Endothelial cell (in vitro differentiated cells): Measurements from ENCODE around the gene APOL2. TPM values are rescaled to one million over a fixed set of nuclear protein-coding genes. Genes with fewer than 3 reads are reported as not detected.
"Not testable (repeated sequence)": the region's sequence is repeated elsewhere in the genome, so short reads cannot be mapped to it uniquely, and the experiment has no call there.

Experiments used
- DNase-seq: peaks from one replicate; pipeline ENCODE4 v3.0.0; 2021; ENCODE audit warnings: low spot score
- H3K27ac Mint-ChIP-seq: one replicate; pipeline ENCODE4 v1.8.0; 2021; ENCODE audit warnings: mixed read lengths, inconsistent platforms; ENCODE audit not compliant: unreplicated experiment
- H3K27me3 Mint-ChIP-seq: one replicate; pipeline ENCODE4 v1.8.0; 2021; ENCODE audit warnings: mild to moderate bottlenecking, moderate library complexity, mixed read lengths, inconsistent platforms; ENCODE audit not compliant: unreplicated experiment
- H3K36me3 Mint-ChIP-seq: one replicate; pipeline ENCODE4 v1.8.0; 2021; ENCODE audit warnings: mild to moderate bottlenecking, low read depth, mixed read lengths, inconsistent platforms; ENCODE audit not compliant: unreplicated experiment
- H3K4me1 Mint-ChIP-seq: one replicate; pipeline ENCODE4 v1.8.0; 2021; ENCODE audit warnings: mild to moderate bottlenecking, mixed read lengths, inconsistent platforms; ENCODE audit not compliant: unreplicated experiment
- H3K4me3 Mint-ChIP-seq: one replicate; pipeline ENCODE4 v1.8.0; 2021; ENCODE audit warnings: mild to moderate bottlenecking, mixed read lengths, inconsistent platforms; ENCODE audit not compliant: unreplicated experiment
- H3K9me3 Mint-ChIP-seq: one replicate; pipeline ENCODE4 v1.8.0; 2021; ENCODE audit warnings: mixed read lengths, inconsistent platforms; ENCODE audit not compliant: unreplicated experiment
- total RNA-seq: library from RNA; stranded (reverse); fragmentation: NEBNext Ultra II Directional; extraction: Animal tissue kit (Norgen Biotek cat#: 25700); gene quantifications from one replicate; pipeline ENCODE4 v1.2.1, GENCODE V29; 2021; ENCODE audit not compliant: unreplicated experiment
- TF ChIP-seq, protein P1 (sequence below): fragments of 200-600 bp; sonication (generic); IDR thresholded peaks from one replicate; pipeline ENCODE4 v1.5.0; 2021; ENCODE audit warnings: antibody characterized with exemption; ENCODE audit not compliant: unreplicated experiment

The APOL2 gene
- total RNA-seq, 1 donor from 2014 or later: 55.3 TPM

DNA sequence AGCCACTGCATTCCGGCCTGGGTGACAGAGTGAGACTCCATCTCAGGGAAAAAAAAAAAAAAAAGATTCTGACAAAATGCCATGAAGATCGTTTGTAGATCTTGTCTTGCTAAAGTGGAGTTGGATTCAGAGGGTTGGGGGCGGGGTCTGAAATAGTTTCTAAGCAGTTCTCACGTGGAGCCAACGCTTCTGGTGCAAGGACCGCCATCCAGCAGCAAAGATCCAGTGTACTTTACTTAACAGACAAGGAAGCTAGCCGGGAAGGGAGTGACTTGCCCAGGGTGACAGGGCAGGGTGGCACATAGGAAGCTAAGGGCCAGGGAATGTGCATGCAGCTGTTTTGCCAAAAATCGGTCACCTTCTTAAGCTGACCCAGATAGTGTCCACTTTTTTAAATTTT, 41.1 kb upstream of the APOL2 start:
- no peak for DNase-seq
- TF ChIP-seq, protein P1, sequence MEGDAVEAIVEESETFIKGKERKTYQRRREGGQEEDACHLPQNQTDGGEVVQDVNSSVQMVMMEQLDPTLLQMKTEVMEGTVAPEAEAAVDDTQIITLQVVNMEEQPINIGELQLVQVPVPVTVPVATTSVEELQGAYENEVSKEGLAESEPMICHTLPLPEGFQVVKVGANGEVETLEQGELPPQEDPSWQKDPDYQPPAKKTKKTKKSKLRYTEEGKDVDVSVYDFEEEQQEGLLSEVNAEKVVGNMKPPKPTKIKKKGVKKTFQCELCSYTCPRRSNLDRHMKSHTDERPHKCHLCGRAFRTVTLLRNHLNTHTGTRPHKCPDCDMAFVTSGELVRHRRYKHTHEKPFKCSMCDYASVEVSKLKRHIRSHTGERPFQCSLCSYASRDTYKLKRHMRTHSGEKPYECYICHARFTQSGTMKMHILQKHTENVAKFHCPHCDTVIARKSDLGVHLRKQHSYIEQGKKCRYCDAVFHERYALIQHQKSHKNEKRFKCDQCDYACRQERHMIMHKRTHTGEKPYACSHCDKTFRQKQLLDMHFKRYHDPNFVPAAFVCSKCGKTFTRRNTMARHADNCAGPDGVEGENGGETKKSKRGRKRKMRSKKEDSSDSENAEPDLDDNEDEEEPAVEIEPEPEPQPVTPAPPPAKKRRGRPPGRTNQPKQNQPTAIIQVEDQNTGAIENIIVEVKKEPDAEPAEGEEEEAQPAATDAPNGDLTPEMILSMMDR: no peak
- peaks cover 18% of the 10 kb centered on the region for H3K4me1 Mint-ChIP-seq
- no peaks in the 10 kb centered on the region for H3K9me3 Mint-ChIP-seq
- peaks cover 35% of the 10 kb centered on the region for H3K36me3 Mint-ChIP-seq
- H3K27ac Mint-ChIP-seq: peak overlapping the region; percentile 61
- H3K27me3 Mint-ChIP-seq: peaks cover 6% of the 10 kb centered on the region
- peak overlapping the region; percentile 77 for H3K4me3 Mint-ChIP-seq

- peaks cover 32% of the 10 kb centered on the region for H3K36me3 Mint-ChIP-seq
- no peaks in the 10 kb centered on the region for H3K9me3 Mint-ChIP-seq
- H3K27me3 Mint-ChIP-seq: peaks cover 11% of the 10 kb centered on the region
- no peak overlapping the region for H3K4me3 Mint-ChIP-seq
- peak overlapping the region; percentile 40 for H3K27ac Mint-ChIP-seq
- H3K4me1 Mint-ChIP-seq: peaks cover 18% of the 10 kb centered on the region
- DNase-seq: no peak
- TF ChIP-seq, protein P1: no peak
Measured at GRCh38 chr22:36279219-36279666, 39.9 kb upstream of the APOL2 start.

DNA sequence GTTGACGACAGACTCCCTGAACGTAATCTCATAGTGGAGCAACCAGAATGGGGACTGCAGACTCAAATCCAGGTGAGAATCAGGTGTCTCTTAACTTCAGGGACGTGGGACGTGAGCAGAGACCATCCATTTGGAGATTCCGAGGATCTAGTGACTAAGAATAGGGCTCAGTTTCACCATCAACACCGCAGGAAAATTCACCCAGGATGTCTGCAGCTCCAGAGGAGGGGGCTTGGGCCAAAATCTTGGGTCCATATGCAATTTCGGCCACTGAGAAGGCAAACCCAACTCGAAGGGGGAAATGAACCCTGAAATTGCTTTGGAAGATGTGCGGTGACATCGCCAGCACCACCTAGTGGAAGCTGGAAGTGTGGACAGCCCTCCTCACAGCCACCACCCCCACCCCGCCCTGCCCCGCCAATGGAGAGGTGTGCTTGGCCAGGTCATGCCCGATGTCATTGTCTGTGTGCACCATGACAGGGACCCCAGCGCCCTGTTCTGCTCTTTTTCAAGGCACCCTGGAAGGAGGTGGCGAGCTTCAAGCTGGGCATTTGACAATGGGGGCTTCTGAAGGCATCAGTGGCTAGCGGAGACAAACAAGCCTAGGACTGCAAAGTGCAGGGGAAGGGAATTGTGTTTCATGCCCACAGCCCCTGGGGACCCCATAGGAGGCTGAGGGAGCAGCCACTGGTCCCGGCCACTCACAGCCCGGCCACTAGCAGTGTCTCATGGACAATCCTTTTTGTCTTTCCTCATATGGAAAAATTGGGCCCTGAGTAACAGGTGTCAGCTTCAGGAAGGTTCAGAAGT, 38.4 kb upstream of the APOL2 start:
- peak; percentile 64 for DNase-seq
- TF ChIP-seq, protein P1: peak; percentile 64
- peaks cover 25% of the 10 kb centered on the region for H3K36me3 Mint-ChIP-seq
- peaks cover 18% of the 10 kb centered on the region for H3K4me1 Mint-ChIP-seq
- no peak overlapping the region for H3K4me3 Mint-ChIP-seq
- H3K27me3 Mint-ChIP-seq: peaks cover 8% of the 10 kb centered on the region
- no peaks in the 10 kb centered on the region for H3K9me3 Mint-ChIP-seq
- H3K27ac Mint-ChIP-seq: peak overlapping the region; percentile 31

DNA sequence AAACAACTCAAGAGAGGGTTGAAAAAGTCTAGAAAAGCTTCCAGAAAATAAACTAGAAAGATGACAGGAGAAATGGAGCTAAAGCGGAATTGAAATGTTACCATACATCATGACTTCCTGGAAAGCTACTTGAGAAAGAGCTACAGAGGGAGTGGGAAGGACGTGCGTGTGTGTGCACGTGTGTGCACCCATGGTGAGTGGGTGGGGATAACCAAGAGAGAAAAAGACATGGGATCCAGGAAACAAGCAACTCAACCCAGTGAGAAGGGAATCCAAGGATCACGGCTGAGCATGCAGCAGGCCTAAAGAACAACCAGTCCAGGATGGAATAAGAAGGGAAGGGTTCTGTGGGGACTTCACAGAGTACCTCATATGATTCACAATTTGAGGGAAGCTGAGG, 35.2 kb upstream of the APOL2 start:
- TF ChIP-seq, protein P1: no peak
- H3K9me3 Mint-ChIP-seq: no peaks in the 10 kb centered on the region
- H3K36me3 Mint-ChIP-seq: peaks cover 5% of the 10 kb centered on the region
- H3K27me3 Mint-ChIP-seq: peaks cover 8% of the 10 kb centered on the region
- no peak for DNase-seq
- peaks cover 16% of the 10 kb centered on the region for H3K4me1 Mint-ChIP-seq
- no peak overlapping the region for H3K4me3 Mint-ChIP-seq
- H3K27ac Mint-ChIP-seq: no peak overlapping the region

DNA sequence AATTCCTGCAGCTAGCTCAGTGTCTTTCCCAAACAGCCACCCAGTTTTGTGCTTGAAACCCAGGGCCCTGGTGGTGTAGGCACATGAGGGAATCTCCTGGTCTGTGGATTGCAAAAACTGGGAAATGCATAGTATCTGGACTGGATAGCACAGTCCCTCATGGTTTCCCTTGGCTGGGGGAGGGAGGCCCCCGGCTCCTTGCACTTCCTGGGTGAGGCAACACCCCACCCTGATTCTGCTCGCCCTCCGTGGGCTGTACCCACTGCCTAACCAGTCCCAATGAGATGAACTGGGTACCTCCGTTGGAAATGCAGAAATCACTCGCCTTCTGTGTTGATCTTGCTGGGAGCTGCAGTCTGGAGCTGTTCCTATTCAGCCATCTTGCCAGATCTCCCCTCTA, 32.6 kb upstream of the APOL2 start:
- H3K36me3 Mint-ChIP-seq, H3K27me3 Mint-ChIP-seq, H3K4me3 Mint-ChIP-seq, H3K4me1 Mint-ChIP-seq, H3K27ac Mint-ChIP-seq, DNase-seq, H3K9me3 Mint-ChIP-seq: not testable (repeated sequence)

- H3K4me3 Mint-ChIP-seq, H3K27me3 Mint-ChIP-seq, H3K27ac Mint-ChIP-seq, H3K4me1 Mint-ChIP-seq, H3K9me3 Mint-ChIP-seq, H3K36me3 Mint-ChIP-seq, DNase-seq: not testable (repeated sequence)
Measured at GRCh38 chr22:36271231-36271630, 31.9 kb upstream of the APOL2 start.
